SK-N-SH treated with all-trans-retinoic acid at 6 μM for 48 hours (cell line): ENCODE measurements around the gene APBB1IP.

Source experiments
- ATAC-seq: fragments of 200-7000 bp; cut with Tn5 transposase; 3 replicates; pipeline ENCODE4 v1.9.1; 2020; ENCODE audit warnings: mild to moderate bottlenecking, moderate library complexity
- ARNTL ChIP-seq: fragments of 450-650 bp; formaldehyde crosslinking; IDR thresholded peaks from 2 replicates; pipeline ENCODE4 v1.5.0; 2020; ENCODE audit warnings: low read depth, mild to moderate bottlenecking, moderate library complexity, borderline replicate concordance
- BACH2 ChIP-seq: fragments of 250-450 bp; sonication (Bioruptor Pico); IDR thresholded peaks from 2 replicates; pipeline ENCODE4 v1.9.0; 2021; ENCODE audit warnings: mild to moderate bottlenecking, borderline replicate concordance
- CREB5 ChIP-seq: fragments of 250-450 bp; sonication (Bioruptor Pico); IDR thresholded peaks from 2 replicates; pipeline ENCODE4 v1.5.1; 2020; ENCODE audit warnings: low read depth, mild to moderate bottlenecking, moderate library complexity
- CSDC2 ChIP-seq: fragments of 250-450 bp; sonication (Bioruptor Pico); IDR thresholded peaks from 2 replicates; pipeline ENCODE4 v1.5.0; 2020; ENCODE audit warnings: mild to moderate bottlenecking, moderate library complexity
- CSRNP3 ChIP-seq: fragments of 250-450 bp; sonication (Bioruptor Pico); IDR thresholded peaks from 2 replicates; pipeline ENCODE4 v1.5.1; 2021; ENCODE audit warnings: mild to moderate bottlenecking, moderate library complexity
- ESRRG ChIP-seq: fragments of 250-450 bp; sonication (Bioruptor Pico); IDR thresholded peaks from 2 replicates; pipeline ENCODE4 v1.6.1; 2021; ENCODE audit warnings: mild to moderate bottlenecking
- GLIS3 ChIP-seq: fragments of 250-450 bp; sonication (Bioruptor Pico); IDR thresholded peaks from 2 replicates; pipeline ENCODE4 v1.5.0; 2020; ENCODE audit warnings: mild to moderate bottlenecking, moderate library complexity
- ISL1 ChIP-seq: fragments of 250-450 bp; sonication (Bioruptor Pico); IDR thresholded peaks from 2 replicates; pipeline ENCODE4 v2.1.2; 2022; ENCODE audit warnings: mild to moderate bottlenecking, moderate library complexity
- OSR1 ChIP-seq: fragments of 250-450 bp; sonication (Bioruptor Pico); IDR thresholded peaks from 2 replicates; pipeline ENCODE4 v1.8.0; 2022; ENCODE audit warnings: moderate library complexity, mild to moderate bottlenecking, inconsistent platforms
- PPARA ChIP-seq: fragments of 250-450 bp; sonication (Bioruptor Pico); IDR thresholded peaks from 2 replicates; pipeline ENCODE4 v1.5.0; 2020; ENCODE audit warnings: mild to moderate bottlenecking, borderline replicate concordance
- RARB ChIP-seq: fragments of 250-450 bp; sonication (Bioruptor Pico); IDR thresholded peaks from 2 replicates; pipeline ENCODE4 v1.8.0; 2021; ENCODE audit warnings: mild to moderate bottlenecking, moderate library complexity
- SNAI2 ChIP-seq: fragments of 250-450 bp; sonication (Bioruptor Pico); IDR thresholded peaks from 2 replicates; pipeline ENCODE4 v1.5.0; 2020; ENCODE audit warnings: mild to moderate bottlenecking, moderate library complexity
- TCF4 ChIP-seq: fragments of 250-450 bp; sonication (Bioruptor Pico); IDR thresholded peaks from 2 replicates; pipeline ENCODE4 v1.8.0; 2021; ENCODE audit warnings: mild to moderate bottlenecking, moderate library complexity, borderline replicate concordance
- TOX ChIP-seq: fragments of 250-450 bp; sonication (Bioruptor Pico); IDR thresholded peaks from 2 replicates; pipeline ENCODE4 v1.8.0; 2021; ENCODE audit warnings: mild to moderate bottlenecking, moderate library complexity, borderline replicate concordance
- ZC3H10 ChIP-seq: fragments of 250-450 bp; sonication (Bioruptor Pico); IDR thresholded peaks from 2 replicates; pipeline ENCODE4 v1.5.1; 2021; ENCODE audit warnings: mild to moderate bottlenecking, moderate library complexity
- ZFP3 ChIP-seq: fragments of 250-450 bp; sonication (Bioruptor Pico); IDR thresholded peaks from 2 replicates; pipeline ENCODE4 v1.5.0; 2020; ENCODE audit warnings: mild to moderate bottlenecking, moderate library complexity
- ZNF565 ChIP-seq: fragments of 450-650 bp; formaldehyde crosslinking; conservative IDR thresholded peaks from 2 replicates; pipeline ENCODE4 v1.5.0; 2020; ENCODE audit warnings: low read depth, mild to moderate bottlenecking, moderate library complexity
- ZNF70 ChIP-seq: fragments of 450-650 bp; formaldehyde crosslinking; IDR thresholded peaks from 2 replicates; pipeline ENCODE4 v1.5.0; 2020; ENCODE audit warnings: mild to moderate bottlenecking, moderate library complexity
- ZNF8 ChIP-seq: fragments of 450-650 bp; formaldehyde crosslinking; IDR thresholded peaks from 2 replicates; pipeline ENCODE4 v1.5.0; 2020; ENCODE audit warnings: mild to moderate bottlenecking, moderate library complexity
- TF ChIP-seq, protein P1 (sequence below): fragments of 250-450 bp; sonication (Bioruptor Pico); IDR thresholded peaks from 2 replicates; pipeline ENCODE4 v1.8.0; 2021; ENCODE audit warnings: low read depth, mild to moderate bottlenecking, moderate library complexity, borderline replicate concordance
- TF ChIP-seq, protein P2 (sequence below): fragments of 250-450 bp; sonication (Bioruptor Pico); IDR thresholded peaks from 2 replicates; pipeline ENCODE4 v1.5.0; 2020; ENCODE audit warnings: mild to moderate bottlenecking, moderate library complexity

The APBB1IP gene

DNA sequence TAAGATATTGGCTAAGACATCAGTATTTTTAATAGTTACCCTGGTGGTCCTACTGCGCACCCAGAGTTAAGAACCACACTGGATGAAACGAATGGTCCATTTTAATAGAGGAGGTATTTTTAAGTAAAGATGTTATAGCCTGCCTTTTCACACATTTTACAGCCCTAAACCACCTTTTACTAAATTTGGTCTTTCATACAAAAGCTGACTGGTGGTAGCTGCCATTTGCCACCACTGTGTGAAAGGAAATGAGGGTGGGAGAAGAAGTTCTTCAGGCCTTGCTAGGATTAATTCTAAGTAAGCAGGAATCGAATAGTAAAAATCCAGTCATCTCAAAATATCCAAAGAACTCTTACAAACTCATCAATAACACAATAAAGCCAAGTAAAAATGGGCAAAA, 15.2 kb upstream of the APBB1IP start:
- no peak for ATAC-seq
- TF ChIP-seq ZNF8 (no peak), SNAI2 (CRISPR knock-in tag) (no peak), TCF4 (CRISPR knock-in tag) (no peak), TOX (CRISPR knock-in tag) (no peak)
- TF ChIP-seq, all 23 proteins: peak for 0

DNA sequence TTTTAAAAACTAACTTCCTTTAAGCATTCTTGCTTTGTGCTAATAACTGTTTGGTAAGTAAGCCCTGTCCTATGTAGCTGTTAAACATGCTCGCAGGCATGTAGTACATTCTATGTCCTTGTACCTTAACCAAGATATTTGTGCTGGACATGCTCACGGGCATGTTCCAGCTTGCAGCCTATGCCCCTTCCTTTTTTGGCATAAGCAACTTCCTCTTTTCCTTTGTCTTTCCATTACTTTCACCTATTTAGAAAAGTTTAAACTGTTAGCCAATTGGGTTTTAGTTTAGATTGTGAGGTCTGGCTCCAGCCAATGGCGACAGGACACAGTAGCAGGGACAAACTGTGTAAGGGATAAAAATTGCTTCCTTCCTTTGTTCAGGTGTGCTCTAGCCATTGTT, 14.4 kb upstream of the APBB1IP start:
- no peak for ATAC-seq
- TF ChIP-seq ZNF8 (no peak), CSRNP3 (CRISPR knock-in tag) (no peak), GLIS3 (CRISPR knock-in tag) (no peak), BACH2 (no peak), ZNF565 (CRISPR knock-in tag) (no peak), ARNTL (no peak), RARB (no peak), TCF4 (CRISPR knock-in tag) (no peak)

GRCh38 chr10:26430641-26431163, 7.4 kb upstream of the APBB1IP start:
- ATAC-seq: no peak
- TF ChIP-seq ZNF70 (CRISPR knock-in tag) (no peak), TOX (CRISPR knock-in tag) (no peak), OSR1 (CRISPR knock-in tag) (no peak), ZFP3 (CRISPR knock-in tag) (no peak), TCF4 (CRISPR knock-in tag) (no peak), BACH2 (no peak), ZNF8 (no peak), ISL1 (no peak), CSDC2 (no peak), SNAI2 (CRISPR knock-in tag) (no peak), ESRRG (CRISPR knock-in tag) (no peak), CREB5 (CRISPR knock-in tag) (no peak), CSRNP3 (CRISPR knock-in tag) (no peak), PPARA (CRISPR knock-in tag) (no peak), ZC3H10 (no peak), GLIS3 (CRISPR knock-in tag) (no peak)
- TF ChIP-seq, protein P1, sequence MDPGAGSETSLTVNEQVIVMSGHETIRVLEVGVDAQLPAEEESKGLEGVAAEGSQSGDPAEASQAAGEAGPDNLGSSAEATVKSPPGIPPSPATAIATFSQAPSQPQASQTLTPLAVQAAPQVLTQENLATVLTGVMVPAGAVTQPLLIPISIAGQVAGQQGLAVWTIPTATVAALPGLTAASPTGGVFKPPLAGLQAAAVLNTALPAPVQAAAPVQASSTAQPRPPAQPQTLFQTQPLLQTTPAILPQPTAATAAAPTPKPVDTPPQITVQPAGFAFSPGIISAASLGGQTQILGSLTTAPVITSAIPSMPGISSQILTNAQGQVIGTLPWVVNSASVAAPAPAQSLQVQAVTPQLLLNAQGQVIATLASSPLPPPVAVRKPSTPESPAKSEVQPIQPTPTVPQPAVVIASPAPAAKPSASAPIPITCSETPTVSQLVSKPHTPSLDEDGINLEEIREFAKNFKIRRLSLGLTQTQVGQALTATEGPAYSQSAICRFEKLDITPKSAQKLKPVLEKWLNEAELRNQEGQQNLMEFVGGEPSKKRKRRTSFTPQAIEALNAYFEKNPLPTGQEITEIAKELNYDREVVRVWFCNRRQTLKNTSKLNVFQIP (CRISPR knock-in tag): no peak
- TF ChIP-seq, protein P2, sequence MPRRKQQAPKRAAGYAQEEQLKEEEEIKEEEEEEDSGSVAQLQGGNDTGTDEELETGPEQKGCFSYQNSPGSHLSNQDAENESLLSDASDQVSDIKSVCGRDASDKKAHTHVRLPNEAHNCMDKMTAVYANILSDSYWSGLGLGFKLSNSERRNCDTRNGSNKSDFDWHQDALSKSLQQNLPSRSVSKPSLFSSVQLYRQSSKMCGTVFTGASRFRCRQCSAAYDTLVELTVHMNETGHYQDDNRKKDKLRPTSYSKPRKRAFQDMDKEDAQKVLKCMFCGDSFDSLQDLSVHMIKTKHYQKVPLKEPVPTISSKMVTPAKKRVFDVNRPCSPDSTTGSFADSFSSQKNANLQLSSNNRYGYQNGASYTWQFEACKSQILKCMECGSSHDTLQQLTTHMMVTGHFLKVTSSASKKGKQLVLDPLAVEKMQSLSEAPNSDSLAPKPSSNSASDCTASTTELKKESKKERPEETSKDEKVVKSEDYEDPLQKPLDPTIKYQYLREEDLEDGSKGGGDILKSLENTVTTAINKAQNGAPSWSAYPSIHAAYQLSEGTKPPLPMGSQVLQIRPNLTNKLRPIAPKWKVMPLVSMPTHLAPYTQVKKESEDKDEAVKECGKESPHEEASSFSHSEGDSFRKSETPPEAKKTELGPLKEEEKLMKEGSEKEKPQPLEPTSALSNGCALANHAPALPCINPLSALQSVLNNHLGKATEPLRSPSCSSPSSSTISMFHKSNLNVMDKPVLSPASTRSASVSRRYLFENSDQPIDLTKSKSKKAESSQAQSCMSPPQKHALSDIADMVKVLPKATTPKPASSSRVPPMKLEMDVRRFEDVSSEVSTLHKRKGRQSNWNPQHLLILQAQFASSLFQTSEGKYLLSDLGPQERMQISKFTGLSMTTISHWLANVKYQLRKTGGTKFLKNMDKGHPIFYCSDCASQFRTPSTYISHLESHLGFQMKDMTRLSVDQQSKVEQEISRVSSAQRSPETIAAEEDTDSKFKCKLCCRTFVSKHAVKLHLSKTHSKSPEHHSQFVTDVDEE (CRISPR knock-in tag): no peak

- ATAC-seq: no peak
- TF ChIP-seq, protein P2 (CRISPR knock-in tag): no peak
- TF ChIP-seq SNAI2 (CRISPR knock-in tag) (no peak), ZNF565 (CRISPR knock-in tag) (no peak), RARB (no peak), ZFP3 (CRISPR knock-in tag) (no peak), ESRRG (CRISPR knock-in tag) (no peak), TCF4 (CRISPR knock-in tag) (no peak), CREB5 (CRISPR knock-in tag) (no peak)
- TF ChIP-seq, protein P1 (CRISPR knock-in tag): no peak
Measured at GRCh38 chr10:26432938-26433337, 5.2 kb upstream of the APBB1IP start.
